Mesothelial cell of epicardium (in vitro differentiated cells): ENCODE data around the gene APPL2. TPM values are rescaled to one million over a fixed set of nuclear protein-coding genes. Genes with fewer than 3 reads are reported as not detected.

Experiments
- DNase-seq, 2 experiments: peaks; one replicate each; pipeline ENCODE4 v3.0.0; 2021; ENCODE audit warnings: low spot score in 2 of 2; ENCODE audit not compliant: unreplicated experiment in 2 of 2
- H3K27ac Mint-ChIP-seq: 2 replicates; pipeline ENCODE4 v1.8.0; 2021; ENCODE audit warnings: mixed read lengths
- H3K27me3 Mint-ChIP-seq: 2 replicates; pipeline ENCODE4 v1.8.0; 2021; ENCODE audit warnings: low read depth, mixed read lengths
- H3K36me3 Mint-ChIP-seq: 2 replicates; pipeline ENCODE4 v1.8.0; 2021; ENCODE audit warnings: mixed read lengths
- H3K4me1 Mint-ChIP-seq: 2 replicates; pipeline ENCODE4 v1.8.0; 2021; ENCODE audit warnings: mixed read lengths
- H3K4me3 Mint-ChIP-seq: 2 replicates; pipeline ENCODE4 v1.8.0; 2021; ENCODE audit warnings: mild to moderate bottlenecking, moderate library complexity, mixed read lengths
- H3K9me3 Mint-ChIP-seq: 2 replicates; pipeline ENCODE4 v1.8.0; 2021; ENCODE audit warnings: mixed read lengths
- CTCF ChIP-seq: fragments of 200-600 bp; sonication (generic); IDR thresholded peaks from one replicate; pipeline ENCODE4 v1.5.0; 2021; ENCODE audit warnings: antibody characterized with exemption; ENCODE audit not compliant: unreplicated experiment
- total RNA-seq: library from RNA; stranded (reverse); gene quantifications from 3 replicates; pipeline ENCODE4 v1.2.1, GENCODE V29; 2021

The APPL2 gene
- total RNA-seq, 1 donor from 2014 or later = 66.9 TPM

- Mint-ChIP-seq H3K4me3 (no peak overlapping the region), H3K36me3 (no peaks in the 10 kb centered on the region), H3K27me3 (peaks cover 2% of the 10 kb centered on the region), H3K9me3 (no peaks in the 10 kb centered on the region), H3K4me1 (peaks cover 17% of the 10 kb centered on the region), H3K27ac (no peak overlapping the region)
- no peak for TF ChIP-seq CTCF
- no peak for DNase-seq
These were observed 3.3 kb upstream of the APPL2 start for GRCh38 chr12:105239304-105239703.

GRCh38 chr12:105237666-105238065, 1.7 kb upstream of the APPL2 start:
- Mint-ChIP-seq H3K36me3 (no peaks in the 10 kb centered on the region), H3K9me3 (no peaks in the 10 kb centered on the region), H3K4me3 (no peak overlapping the region), H3K27ac (no peak overlapping the region), H3K27me3 (peaks cover 2% of the 10 kb centered on the region), H3K4me1 (peaks cover 32% of the 10 kb centered on the region)
- TF ChIP-seq CTCF = no peak
- no peak for DNase-seq

- TF ChIP-seq CTCF = no peak
- H3K4me3 Mint-ChIP-seq = peak overlapping the region; percentile 89
- DNase-seq = no peak
- H3K36me3 Mint-ChIP-seq = no peaks in the 10 kb centered on the region
- no peaks in the 10 kb centered on the region for H3K9me3 Mint-ChIP-seq
- H3K27me3 Mint-ChIP-seq = peaks cover 2% of the 10 kb centered on the region
- peak overlapping the region; percentile 84 for H3K27ac Mint-ChIP-seq
- peaks cover 40% of the 10 kb centered on the region for H3K4me1 Mint-ChIP-seq
These were observed 668 bp downstream of the APPL2 start for GRCh38 chr12:105235281-105235731.

GRCh38 chr12:105234197-105234596, 1.8 kb downstream of the APPL2 start:
- Mint-ChIP-seq H3K27ac (peak overlapping the region; percentile 84), H3K4me3 (peak overlapping the region; percentile 89), H3K9me3 (no peaks in the 10 kb centered on the region), H3K4me1 (peaks cover 40% of the 10 kb centered on the region), H3K36me3 (no peaks in the 10 kb centered on the region), H3K27me3 (peaks cover 2% of the 10 kb centered on the region)
- DNase-seq = no peak
- TF ChIP-seq CTCF = no peak

GRCh38 chr12:105233041-105233905, 2.7 kb downstream of the APPL2 start:
- no peak overlapping the region for H3K4me3 Mint-ChIP-seq
- no peaks in the 10 kb centered on the region for H3K9me3 Mint-ChIP-seq
- no peak for TF ChIP-seq CTCF
- DNase-seq = no peak
- H3K27ac Mint-ChIP-seq = peak overlapping the region; percentile 5
- H3K36me3 Mint-ChIP-seq = peaks cover 8% of the 10 kb centered on the region
- H3K4me1 Mint-ChIP-seq = peaks cover 40% of the 10 kb centered on the region
- H3K27me3 Mint-ChIP-seq = peaks cover 2% of the 10 kb centered on the region
